ENCODE measurements around the gene BSPH1.
"Not testable (repeated sequence)": the region's sequence is repeated elsewhere in the genome, so short reads cannot be mapped to it uniquely, and the experiment has no call there.

BSPH1 gene

GRCh38 chr19:47949852-47950521, 42.0 kb downstream of the BSPH1 start:
- not testable (repeated sequence) for H3K9me3 ChIP-seq (ENCODE audit: control insufficient read depth, low read length); H3K9ac ChIP-seq; H3K36me3 ChIP-seq (ENCODE audit: control insufficient read depth, insufficient read depth, low read length); H3K79me2 ChIP-seq; H3K4me1 ChIP-seq; H3K4me2 ChIP-seq (ENCODE audit: low read length); H2AFZ ChIP-seq; H3K27me3 ChIP-seq (ENCODE audit: control insufficient read depth, insufficient read depth, low read length); H3K4me3 ChIP-seq (ENCODE audit: low read depth, low read length); H3K27ac ChIP-seq
- peak; percentile 46 for TF ChIP-seq CTCF (IDR thresholded peaks at IDR 0.05)

- not testable (repeated sequence) for H3K9ac ChIP-seq; H3K27me3 ChIP-seq (ENCODE audit: control insufficient read depth, insufficient read depth, low read length); H3K9me3 ChIP-seq (ENCODE audit: control insufficient read depth, low read length); H3K4me2 ChIP-seq (ENCODE audit: low read length); H3K4me1 ChIP-seq; H3K27ac ChIP-seq; H3K4me3 ChIP-seq (ENCODE audit: low read depth, low read length); H3K36me3 ChIP-seq (ENCODE audit: control insufficient read depth, insufficient read depth, low read length); H3K79me2 ChIP-seq; H2AFZ ChIP-seq
Observed at GRCh38 chr19:47928581-47928980, 63.4 kb downstream of the BSPH1 start.

GRCh38 chr19:47920107-47920506, 71.9 kb downstream of the BSPH1 start:
- H3K9me3 ChIP-seq (ENCODE audit: control insufficient read depth, low read length); H3K4me3 ChIP-seq (ENCODE audit: low read depth, low read length): not testable (repeated sequence)
- TF ChIP-seq CTCF (IDR thresholded peaks at IDR 0.05) = peak; percentile 57

More at GRCh38 chr19:47920107-47920506, 71.9 kb downstream of the BSPH1 start:
- not testable (repeated sequence) for H3K4me1 ChIP-seq; H3K4me2 ChIP-seq (ENCODE audit: low read length); H3K27ac ChIP-seq; H3K79me2 ChIP-seq; H3K9ac ChIP-seq; H3K36me3 ChIP-seq (ENCODE audit: control insufficient read depth, insufficient read depth, low read length); H3K27me3 ChIP-seq (ENCODE audit: control insufficient read depth, insufficient read depth, low read length)
- peak overlapping the region; percentile 18 for H2AFZ ChIP-seq
